Umbilical cord (tissue), 2 donors: ENCODE measurements around the gene TMEM150C. TPM values are rescaled to one million over a fixed set of nuclear protein-coding genes. Genes with fewer than 3 reads are reported as not detected.
"Not testable (repeated sequence)": the region's sequence is repeated elsewhere in the genome, so short reads cannot be mapped to it uniquely, and the experiment has no call there.

Experiments
- DNase-seq: peaks from one replicate; pipeline ENCODE4 v3.0.0-alpha.2; 2015; ENCODE audit warnings: low spot score
- total RNA-seq: library from RNA; depleted of rRNA; stranded (reverse); fragments of >200 nt; gene quantifications from one replicate; pipeline ENCODE4 v1.2.3, GENCODE V29; 2014; ENCODE audit warnings: low replicate concordance; ENCODE audit not compliant: insufficient read depth

Gene TMEM150C
- total RNA-seq, 1 donor from 2014 or later = 4.3 TPM

GRCh38 chr4:82569076-82569475 is 7.3 kb upstream of the TMEM150C start:
- no peak for DNase-seq

DNA sequence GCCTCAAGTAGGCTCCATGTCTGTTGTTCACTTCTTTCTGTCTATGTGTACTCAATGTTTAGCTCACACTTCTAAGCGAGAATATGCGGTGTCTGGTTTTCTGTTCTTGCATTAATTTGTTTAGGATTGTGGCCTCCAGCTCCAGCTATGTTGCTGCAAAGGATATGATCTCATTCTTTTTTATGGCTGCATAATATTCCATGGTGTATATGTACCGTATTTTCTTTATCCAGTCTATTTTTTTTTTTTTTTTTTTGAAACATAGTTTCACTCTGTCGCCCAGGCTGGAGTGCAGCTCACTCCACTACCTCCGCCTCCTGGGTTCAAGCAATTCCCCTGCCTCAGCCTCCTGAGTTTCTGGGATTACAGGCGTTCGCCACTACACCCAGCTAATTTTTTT is 5.7 kb upstream of the TMEM150C start:
- no peak for DNase-seq

DNA sequence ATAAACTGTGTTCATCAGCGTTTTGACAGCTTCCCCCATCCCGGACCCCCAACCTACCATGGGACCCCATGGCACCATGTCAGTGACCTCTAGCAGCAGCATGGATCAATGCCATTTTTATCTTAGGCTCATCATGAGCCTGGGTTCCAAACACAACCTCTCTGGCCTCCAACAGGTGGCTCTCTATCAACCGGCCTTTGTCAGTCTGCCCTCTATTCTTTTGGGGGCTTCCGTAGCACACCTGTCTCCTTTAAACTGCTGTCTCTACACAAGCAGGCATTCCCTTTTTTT is 721 bp upstream of the TMEM150C start:
- no peak for DNase-seq

DNA sequence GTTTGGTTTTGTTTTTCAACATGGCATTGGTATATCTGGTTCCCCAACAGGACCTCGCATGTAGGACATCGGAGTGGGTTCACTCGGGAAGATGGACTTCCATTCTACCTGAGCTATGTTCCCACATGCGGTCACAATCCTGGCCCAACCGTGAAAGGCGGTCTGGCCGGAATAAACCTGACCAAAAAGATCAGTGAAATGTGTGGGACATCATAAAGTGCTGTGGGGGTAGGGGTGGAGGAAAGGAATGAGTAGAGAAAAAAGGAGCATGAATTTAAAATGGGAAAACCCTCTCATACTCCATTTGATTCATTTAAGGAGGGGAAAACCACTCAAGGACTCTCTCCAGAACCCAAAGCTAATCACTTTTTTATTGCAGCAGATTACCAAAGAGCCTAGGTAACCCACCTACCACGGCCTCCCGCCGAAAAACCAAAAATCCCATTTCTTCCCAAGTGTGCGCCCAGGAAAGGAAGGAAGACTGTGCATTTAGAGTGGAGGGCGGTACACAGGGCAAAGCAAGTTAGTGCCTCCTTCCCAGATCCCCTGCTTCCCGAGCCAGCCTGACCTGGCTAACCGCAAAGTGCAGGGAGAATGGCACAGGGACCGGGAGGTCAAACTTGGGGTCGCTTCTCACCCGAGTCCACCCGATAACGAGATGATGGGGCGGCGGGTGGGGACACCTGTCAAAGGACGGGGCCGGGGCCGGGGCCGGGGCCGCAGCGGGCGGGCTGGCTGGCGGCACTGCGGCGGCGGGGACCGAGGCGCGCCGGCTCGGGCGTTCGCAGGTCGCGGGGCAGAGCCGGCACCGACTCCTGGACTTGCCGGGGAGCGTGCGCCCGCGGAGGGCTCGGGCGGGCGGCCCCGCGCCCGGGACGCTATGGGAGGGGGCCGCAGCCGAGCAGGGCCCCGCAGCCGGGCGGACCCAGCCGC is 669 bp downstream of the TMEM150C start:
- DNase-seq = no peak

GRCh38 chr4:82559735-82560120 is 2.1 kb downstream of the TMEM150C start:
- DNase-seq = no peak

- DNase-seq = not testable (repeated sequence)
These were observed 2.6 kb downstream of the TMEM150C start for GRCh38 chr4:82559090-82559734.

DNA sequence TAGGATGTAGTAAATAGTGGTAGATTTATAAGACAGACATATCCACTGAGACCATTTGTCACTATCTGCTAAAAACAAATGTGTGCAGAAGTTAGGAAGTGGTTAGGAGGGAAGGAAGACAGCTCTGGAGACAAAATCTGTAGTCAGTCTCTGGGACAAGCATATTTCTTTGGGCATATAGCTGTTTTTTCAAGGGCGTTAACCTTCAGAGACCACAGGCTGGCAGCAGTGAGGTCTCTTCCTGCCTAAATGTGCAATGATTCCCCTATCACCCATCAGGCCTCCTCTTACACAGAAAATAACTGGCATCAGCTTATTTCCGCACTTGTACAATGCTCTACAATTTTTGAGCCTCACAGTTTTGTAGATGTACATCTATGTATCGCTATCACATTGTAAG is 6.5 kb downstream of the TMEM150C start:
- DNase-seq = no peak

DNA sequence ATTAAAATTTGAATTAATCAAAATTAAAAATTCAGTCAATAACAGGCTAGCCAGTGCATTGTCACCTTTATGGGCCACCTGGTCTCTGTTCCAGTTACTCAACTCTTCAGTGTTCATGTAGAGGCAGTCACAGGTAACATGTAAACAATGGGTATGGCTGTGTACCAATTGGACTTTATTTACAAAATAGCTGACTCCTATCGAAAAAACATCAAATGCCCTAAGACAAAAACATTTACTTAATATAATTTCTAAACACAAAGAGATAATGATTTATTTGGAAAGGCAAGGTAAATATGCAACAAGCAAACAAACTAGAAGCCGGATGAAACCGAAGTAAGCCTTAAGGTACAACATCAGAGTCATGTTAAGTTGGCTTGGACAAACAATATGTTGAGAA is 8.8 kb downstream of the TMEM150C start:
- no peak for DNase-seq

DNA sequence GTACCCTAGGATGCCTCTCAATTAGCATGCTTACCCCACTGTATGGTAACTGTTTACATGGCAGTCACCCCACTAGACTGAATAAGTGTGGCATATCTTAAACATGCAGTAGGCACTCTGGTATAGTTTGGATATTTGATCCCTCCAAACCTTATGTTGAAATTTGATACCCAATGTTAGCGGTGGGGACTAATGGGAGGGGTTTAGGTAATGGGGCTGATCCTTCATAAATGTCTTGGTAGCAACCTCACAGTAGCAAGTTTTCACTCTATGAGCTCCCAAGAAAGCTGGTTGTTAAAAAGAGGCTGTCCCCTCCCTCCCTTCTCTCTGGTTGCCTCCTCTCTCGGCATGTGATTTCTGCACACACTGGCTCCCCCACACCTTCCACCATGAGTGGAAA is 10.1 kb downstream of the TMEM150C start:
- DNase-seq = no peak

GRCh38 chr4:82547850-82548249 is 13.9 kb downstream of the TMEM150C start:
- not testable (repeated sequence) for DNase-seq

- DNase-seq = no peak
These were observed 18.7 kb downstream of the TMEM150C start for GRCh38 chr4:82543131-82543530.

- no peak for DNase-seq
These were observed 19.1 kb downstream of the TMEM150C start for GRCh38 chr4:82542642-82543041.

DNA sequence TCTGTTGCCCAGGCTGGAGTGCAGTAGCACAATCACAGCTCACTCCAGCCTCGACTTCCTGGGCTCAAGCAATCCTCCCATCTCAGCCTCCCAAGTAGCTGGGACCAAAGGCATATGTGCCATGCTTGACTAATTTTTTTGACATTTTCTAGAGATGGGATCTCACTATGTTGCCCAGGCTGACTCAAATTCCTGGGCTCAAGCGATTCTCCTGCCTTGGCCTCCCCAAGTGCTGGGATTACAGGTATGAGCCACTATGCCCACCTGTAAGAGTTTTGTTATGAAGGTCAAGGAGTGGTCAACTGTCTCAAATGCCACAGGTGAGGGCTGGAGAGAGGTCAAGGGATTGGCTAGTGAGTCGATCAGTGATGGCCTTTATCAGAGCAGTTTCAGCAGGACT is 32.5 kb downstream of the TMEM150C start:
- no peak for DNase-seq

- DNase-seq = no peak
These were observed 32.9 kb downstream of the TMEM150C start for GRCh38 chr4:82528868-82529267.

- no peak for DNase-seq
These were observed 33.7 kb downstream of the TMEM150C start for GRCh38 chr4:82528074-82528473.

DNA sequence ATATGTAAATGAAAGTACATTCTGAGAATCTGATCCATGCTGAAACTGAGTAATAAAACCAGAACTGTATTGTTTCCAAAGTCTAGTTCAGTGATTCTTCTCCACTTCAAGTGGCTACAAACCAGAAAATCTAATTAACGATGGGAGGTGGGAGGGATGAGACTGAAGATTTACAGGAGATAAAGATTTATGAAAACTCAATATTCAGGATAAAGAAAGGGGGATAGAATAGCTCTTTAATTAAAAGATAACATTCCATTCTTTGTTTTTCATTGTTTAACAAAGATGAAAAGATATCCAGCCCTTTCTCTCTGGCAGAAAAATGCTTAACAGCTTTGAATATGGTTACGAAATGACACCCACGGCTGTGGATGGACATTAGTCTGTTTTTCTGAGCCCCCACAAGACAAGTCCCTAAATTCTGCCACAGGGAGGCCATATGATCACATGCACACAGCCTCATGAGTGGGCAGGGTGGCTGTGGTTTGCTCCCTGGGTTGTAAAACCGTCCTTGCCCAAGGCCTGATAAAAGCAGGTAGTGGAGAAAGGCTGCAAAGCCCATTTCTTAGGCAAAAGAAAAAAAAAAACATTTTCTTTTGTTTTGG is 36.4 kb downstream of the TMEM150C start:
- DNase-seq = no peak

DNA sequence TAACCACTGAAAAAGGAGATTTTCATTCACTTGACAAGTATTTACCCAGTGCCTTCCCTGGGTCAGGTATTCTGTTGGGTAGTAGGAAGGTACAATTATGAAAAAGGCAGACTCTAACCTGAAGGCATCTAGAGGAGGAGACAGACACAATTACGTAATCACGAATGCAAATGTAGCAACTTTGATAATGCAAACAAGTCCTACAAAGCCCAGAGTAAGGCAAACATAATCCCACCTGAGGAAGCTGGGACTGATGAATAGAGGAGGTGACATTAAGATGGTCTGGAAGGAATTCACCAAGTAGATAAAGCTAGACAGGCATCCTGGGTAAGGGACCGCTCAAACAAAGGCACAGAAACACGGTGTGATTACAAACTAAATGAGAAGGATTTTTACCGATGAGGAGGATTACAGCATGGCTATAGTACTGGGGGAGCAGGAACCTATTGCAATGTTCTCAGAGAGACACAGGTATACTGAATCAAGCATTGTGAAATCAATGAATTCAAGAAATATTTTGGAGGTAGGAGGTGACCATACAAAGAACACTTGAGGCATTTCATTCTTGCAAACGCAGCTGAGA is 37.1 kb downstream of the TMEM150C start:
- DNase-seq = no peak

GRCh38 chr4:82523179-82523578 is 38.6 kb downstream of the TMEM150C start:
- DNase-seq = no peak

GRCh38 chr4:82522472-82522871 is 39.3 kb downstream of the TMEM150C start:
- DNase-seq = no peak

DNA sequence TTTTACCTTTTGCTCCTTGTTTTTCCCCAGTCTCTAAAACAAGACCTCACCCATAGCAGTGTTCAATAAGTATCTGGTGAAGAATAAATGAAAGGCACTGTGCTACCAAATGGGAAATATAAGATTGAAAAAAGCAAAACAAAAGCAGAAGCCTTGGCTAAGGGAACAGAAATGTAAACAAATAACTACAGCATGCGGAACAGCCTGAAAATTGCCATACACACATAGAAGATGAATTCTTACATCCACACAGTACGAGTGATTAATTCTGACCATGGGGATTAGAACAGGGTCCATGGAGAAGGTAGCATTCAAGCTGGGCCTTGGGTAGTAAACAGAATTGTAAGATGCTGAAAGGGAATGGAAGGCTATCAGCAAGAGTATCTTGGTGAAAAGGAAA is 40.5 kb downstream of the TMEM150C start:
- no peak for DNase-seq

GRCh38 chr4:82519776-82520175 is 42.0 kb downstream of the TMEM150C start:
- DNase-seq = no peak

DNA sequence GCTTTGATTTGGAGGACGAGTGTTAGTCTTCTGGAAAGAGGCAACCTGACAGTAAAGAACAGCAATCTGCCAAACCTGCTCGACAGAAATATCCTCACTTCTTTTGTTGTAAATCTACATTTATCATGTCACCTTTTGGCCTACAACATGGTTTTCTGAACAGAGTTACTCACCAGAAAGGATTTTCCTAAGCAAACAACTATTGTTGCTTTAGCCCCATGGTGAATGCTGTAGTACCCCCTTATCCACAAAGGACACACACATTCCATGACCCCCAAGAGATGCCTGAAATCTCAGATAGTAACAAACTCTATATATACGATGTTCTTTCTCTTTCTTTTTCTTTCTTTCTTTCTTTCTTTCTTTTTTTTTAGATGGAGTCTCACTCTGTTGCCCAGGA is 42.7 kb downstream of the TMEM150C start:
- DNase-seq = peak; percentile 10

DNA sequence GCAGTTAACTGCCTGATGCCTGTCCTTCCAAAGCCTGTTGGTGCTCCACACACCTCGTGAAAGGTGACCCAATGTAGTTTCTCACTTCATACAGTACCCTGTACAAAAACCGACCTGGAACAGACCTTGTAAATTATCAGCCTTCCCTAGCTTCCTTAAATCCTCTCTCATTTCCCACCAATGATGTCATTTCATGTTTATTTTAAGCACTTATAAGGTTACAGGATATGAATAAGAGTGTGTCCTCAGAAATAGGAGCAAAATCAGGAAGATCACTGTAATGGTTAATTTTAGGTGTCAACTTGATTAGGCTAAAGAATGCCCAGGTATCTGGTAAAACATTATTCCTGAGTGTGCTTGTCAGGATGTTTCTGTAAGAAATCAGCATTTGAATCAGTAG is 44.7 kb downstream of the TMEM150C start:
- DNase-seq = no peak
